Measurements from ENCODE around the gene GAS6.

Gene GAS6

DNA sequence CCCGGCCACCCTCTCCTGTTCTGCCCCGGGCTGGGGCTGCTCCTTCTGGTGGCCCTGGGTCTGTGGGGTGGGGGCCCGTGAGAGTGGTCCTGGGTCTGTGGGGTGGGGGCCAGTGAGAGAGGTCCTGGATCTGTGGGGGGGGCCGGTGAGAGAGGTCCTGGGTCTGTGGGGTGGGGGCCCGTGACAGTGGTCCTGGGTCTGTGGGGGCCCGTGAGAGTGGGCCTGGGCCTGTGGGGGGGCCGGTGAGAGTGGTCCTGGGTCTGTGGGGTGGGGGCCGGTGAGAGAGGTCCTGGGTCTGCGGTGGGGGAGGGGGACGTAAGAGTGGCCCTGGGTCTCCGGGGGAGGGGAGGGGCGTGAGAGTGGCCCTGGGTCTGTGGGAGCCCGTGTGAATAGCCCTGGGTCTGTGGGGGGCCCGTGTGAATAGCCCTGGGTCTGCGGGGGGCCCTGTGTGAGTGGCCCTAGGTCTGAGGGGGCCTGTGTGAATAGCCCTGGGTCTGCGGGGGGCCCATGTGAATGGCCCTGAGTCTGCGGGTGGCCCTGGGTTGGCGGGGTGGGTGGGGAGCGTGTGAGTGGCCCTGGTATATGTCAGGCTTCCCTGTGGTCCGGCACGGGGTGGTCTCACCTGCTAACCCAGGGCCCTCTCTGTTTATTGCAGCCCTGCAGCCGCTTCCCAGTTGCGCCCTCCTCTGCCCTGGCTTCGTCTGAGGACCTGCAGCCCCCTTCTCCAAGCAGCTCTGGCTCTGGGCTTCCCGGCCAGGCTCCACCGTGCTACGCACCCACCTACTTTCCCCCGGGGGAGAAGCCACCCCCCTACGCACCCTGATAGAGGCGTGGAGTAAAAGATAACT lies 52.6 kb downstream of the GAS6 start:
- Histone ChIP-seq H3K9me3 (ENCODE audit: control insufficient read depth in 2 of 2, low read length in 2 of 2) (peaks cover 0 to 16% of the 10 kb centered on the region in 2 donors), H3K4me3 (ENCODE audit: low read length in 2 of 2) (no peak overlapping the region), H3K27ac (ENCODE audit: low read length) (no peak overlapping the region)

DNA sequence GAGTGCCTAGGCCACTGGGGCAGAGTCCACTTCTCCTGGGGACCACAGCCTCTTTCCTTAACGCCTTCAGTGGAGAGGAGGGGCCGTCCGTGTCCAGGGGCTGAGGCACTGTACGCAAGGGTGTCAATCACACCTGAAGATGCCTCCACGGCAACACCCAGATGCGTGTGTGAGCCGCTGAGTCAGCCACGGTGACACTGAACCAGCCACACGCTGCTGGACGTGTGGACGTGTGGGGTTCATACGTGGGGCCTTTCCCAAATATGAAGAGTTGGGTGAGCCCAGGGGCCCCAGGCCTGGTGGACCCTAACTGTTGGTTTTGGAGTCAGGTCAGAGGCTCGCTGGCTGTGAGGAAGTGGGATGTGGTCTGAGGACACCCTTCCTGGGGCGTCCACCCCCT lies 53.2 kb downstream of the GAS6 start:
- peaks cover 0 to 16% of the 10 kb centered on the region in 2 donors for H3K9me3 ChIP-seq (ENCODE audit: control insufficient read depth in 2 of 2, low read length in 2 of 2)
- H3K9ac ChIP-seq (ENCODE audit: low read length in 2 of 2), result no peak overlapping the region
- H3K27me3 ChIP-seq (ENCODE audit: control insufficient read depth in 1 of 2, insufficient read depth in 2 of 2, low read length in 2 of 2), result peaks cover 0 to 2% of the 10 kb centered on the region in 2 donors
- no peak overlapping the region for H3K27ac ChIP-seq (ENCODE audit: low read length)
- no peaks in the 10 kb centered on the region for H3K36me3 ChIP-seq (ENCODE audit: control insufficient read depth in 2 of 2, insufficient read depth in 2 of 2, low read length in 2 of 2)
- no peak overlapping the region for H3K4me3 ChIP-seq (ENCODE audit: low read length in 2 of 2)
- H3K4me1 ChIP-seq (ENCODE audit: control insufficient read depth, insufficient read depth, low read length), result peaks cover 2% of the 10 kb centered on the region

More for the DNA sequence above, 52.6 kb downstream of the GAS6 start:
- peaks cover 8% of the 10 kb centered on the region for H3K4me1 ChIP-seq (ENCODE audit: control insufficient read depth, insufficient read depth, low read length)
- no peak overlapping the region for H3K9ac ChIP-seq (ENCODE audit: low read length in 2 of 2)
- peaks cover 0 to 2% of the 10 kb centered on the region in 2 donors for H3K27me3 ChIP-seq (ENCODE audit: control insufficient read depth in 1 of 2, insufficient read depth in 2 of 2, low read length in 2 of 2)
- no peaks in the 10 kb centered on the region for H3K36me3 ChIP-seq (ENCODE audit: control insufficient read depth in 2 of 2, insufficient read depth in 2 of 2, low read length in 2 of 2)

DNA sequence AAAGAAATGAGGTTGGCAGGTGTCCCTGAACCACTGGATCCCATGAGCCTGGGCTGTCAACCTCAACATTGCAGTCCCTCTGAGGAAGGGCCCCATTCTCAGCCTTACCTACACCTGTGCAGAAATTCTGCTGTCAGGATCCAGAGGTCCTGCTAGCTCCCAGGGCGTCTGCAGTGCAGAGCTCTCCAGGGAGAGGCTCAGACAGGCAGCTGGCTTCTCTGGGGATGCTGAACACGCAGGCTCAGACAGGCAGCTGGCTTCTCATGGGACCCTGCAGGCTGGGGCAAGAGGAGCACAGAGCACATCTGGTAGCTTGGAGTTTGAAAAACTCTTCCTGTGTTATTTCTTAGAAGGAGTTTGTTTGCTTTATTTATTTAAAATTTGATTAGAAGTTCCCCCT lies 53.9 kb downstream of the GAS6 start:
- Histone ChIP-seq H3K27ac (ENCODE audit: low read length) (no peak overlapping the region), H3K4me3 (ENCODE audit: low read length in 2 of 2) (no peak overlapping the region), H3K36me3 (ENCODE audit: control insufficient read depth in 2 of 2, insufficient read depth in 2 of 2, low read length in 2 of 2) (no peaks in the 10 kb centered on the region), H3K9ac (ENCODE audit: low read length in 2 of 2) (no peak overlapping the region), H3K9me3 (ENCODE audit: control insufficient read depth in 2 of 2, low read length in 2 of 2) (peaks cover 0 to 16% of the 10 kb centered on the region in 2 donors), H3K4me1 (ENCODE audit: control insufficient read depth, insufficient read depth, low read length) (no peaks in the 10 kb centered on the region), H3K27me3 (ENCODE audit: control insufficient read depth in 1 of 2, insufficient read depth in 2 of 2, low read length in 2 of 2) (peaks cover 0 to 2% of the 10 kb centered on the region in 2 donors)

DNA sequence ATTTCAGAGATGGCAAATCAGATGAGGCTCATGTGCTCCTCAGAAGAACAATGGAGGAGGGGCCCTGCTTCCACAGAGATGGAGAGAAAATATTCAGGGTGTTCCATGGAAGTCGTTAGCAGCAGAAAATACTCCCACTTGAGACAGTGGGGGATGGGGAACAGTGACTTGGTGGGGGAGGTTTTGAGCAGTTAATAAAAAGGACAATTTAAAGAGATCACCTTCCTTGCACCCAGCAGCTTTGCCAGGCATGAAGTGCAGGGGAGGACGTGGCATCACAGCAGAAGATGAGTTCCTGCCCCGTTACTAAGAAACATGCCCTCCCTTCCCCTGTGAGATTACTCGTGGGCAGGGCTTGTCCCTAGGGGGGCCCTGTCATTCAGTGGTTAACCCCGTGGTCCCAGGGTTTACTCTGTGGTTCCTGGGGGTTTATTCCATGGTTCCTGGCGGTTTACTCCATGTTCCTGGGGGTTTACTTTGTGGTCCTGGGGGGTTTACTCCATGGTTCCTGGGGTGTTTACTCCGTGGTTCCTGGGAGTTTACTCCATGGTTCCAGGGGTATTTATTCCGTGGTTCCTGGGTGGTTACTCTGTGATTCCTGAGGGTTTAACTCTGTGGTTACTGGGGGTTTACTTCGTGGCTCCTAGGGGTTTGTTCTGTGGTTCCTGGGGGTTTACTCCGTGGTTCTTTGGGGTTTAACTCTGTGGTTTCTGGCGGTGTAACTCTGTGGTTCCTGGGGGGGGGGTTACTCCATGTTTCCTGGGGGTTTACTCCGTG lies 55.6 kb downstream of the GAS6 start:
- Histone ChIP-seq H3K36me3 (ENCODE audit: control insufficient read depth in 2 of 2, insufficient read depth in 2 of 2, low read length in 2 of 2) (no peaks in the 10 kb centered on the region), H3K4me1 (ENCODE audit: control insufficient read depth, insufficient read depth, low read length) (no peaks in the 10 kb centered on the region), H3K4me3 (ENCODE audit: low read length in 2 of 2) (no peak overlapping the region), H3K27ac (ENCODE audit: low read length) (no peak overlapping the region), H3K9ac (ENCODE audit: low read length in 2 of 2) (no peak overlapping the region), H3K27me3 (ENCODE audit: control insufficient read depth in 1 of 2, insufficient read depth in 2 of 2, low read length in 2 of 2) (peaks cover 0 to 2% of the 10 kb centered on the region in 2 donors), H3K9me3 (ENCODE audit: control insufficient read depth in 2 of 2, low read length in 2 of 2) (peaks cover 0 to 16% of the 10 kb centered on the region in 2 donors)

DNA sequence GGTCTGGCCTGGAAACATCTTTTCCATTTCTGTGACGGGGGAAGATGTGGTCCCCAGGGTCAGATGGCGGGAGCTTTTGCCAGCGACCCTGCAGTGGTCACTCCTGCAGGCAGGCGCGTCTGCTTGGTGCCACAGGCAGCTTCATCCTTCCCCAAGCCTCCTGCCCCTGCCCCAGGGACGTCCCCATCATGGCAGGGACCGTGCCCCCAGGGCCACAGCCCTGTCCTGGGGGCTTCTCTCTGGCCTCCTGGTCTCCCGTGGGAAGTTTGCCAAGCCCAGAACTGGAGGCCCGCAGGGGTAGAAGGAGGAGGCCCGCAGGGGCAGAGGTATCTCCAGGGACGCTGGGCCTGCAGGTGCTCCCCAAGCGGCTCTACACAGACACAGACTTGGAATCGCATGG lies 57.4 kb downstream of the GAS6 start:
- Histone ChIP-seq H3K4me3 (ENCODE audit: low read length in 2 of 2) (no peak overlapping the region), H3K27ac (ENCODE audit: low read length) (no peak overlapping the region), H3K9me3 (ENCODE audit: control insufficient read depth in 2 of 2, low read length in 2 of 2) (peaks cover 0 to 16% of the 10 kb centered on the region in 2 donors), H3K36me3 (ENCODE audit: control insufficient read depth in 2 of 2, insufficient read depth in 2 of 2, low read length in 2 of 2) (no peaks in the 10 kb centered on the region), H3K4me1 (ENCODE audit: control insufficient read depth, insufficient read depth, low read length) (no peaks in the 10 kb centered on the region), H3K9ac (ENCODE audit: low read length in 2 of 2) (no peak overlapping the region), H3K27me3 (ENCODE audit: control insufficient read depth in 1 of 2, insufficient read depth in 2 of 2, low read length in 2 of 2) (peaks cover 0 to 2% of the 10 kb centered on the region in 2 donors)

DNA sequence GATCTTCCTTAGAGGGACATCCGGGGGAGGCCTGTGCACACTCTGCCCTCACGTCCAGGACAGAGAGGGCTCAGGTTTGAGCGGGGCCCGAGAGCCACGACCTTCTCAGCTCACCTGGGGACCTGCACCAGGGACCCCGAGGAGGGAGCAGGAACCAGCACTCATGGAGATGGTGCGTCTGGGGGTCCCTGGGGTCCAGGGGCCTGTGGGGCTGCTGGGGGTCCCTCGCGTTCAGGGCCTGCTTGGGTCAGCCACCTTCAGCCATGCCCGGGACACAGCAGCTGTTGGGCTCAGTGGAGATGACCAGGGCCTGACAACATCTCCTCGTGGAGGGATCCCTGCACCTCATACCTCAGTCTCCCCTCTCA lies 57.8 kb downstream of the GAS6 start:
- Histone ChIP-seq H3K36me3 (ENCODE audit: control insufficient read depth in 2 of 2, insufficient read depth in 2 of 2, low read length in 2 of 2) (no peaks in the 10 kb centered on the region), H3K27ac (ENCODE audit: low read length) (no peak overlapping the region), H3K27me3 (ENCODE audit: control insufficient read depth in 1 of 2, insufficient read depth in 2 of 2, low read length in 2 of 2) (peaks cover 0 to 2% of the 10 kb centered on the region in 2 donors), H3K4me3 (ENCODE audit: low read length in 2 of 2) (no peak overlapping the region), H3K4me1 (ENCODE audit: control insufficient read depth, insufficient read depth, low read length) (no peaks in the 10 kb centered on the region), H3K9me3 (ENCODE audit: control insufficient read depth in 2 of 2, low read length in 2 of 2) (peaks cover 0 to 16% of the 10 kb centered on the region in 2 donors), H3K9ac (ENCODE audit: low read length in 2 of 2) (no peak overlapping the region)

DNA sequence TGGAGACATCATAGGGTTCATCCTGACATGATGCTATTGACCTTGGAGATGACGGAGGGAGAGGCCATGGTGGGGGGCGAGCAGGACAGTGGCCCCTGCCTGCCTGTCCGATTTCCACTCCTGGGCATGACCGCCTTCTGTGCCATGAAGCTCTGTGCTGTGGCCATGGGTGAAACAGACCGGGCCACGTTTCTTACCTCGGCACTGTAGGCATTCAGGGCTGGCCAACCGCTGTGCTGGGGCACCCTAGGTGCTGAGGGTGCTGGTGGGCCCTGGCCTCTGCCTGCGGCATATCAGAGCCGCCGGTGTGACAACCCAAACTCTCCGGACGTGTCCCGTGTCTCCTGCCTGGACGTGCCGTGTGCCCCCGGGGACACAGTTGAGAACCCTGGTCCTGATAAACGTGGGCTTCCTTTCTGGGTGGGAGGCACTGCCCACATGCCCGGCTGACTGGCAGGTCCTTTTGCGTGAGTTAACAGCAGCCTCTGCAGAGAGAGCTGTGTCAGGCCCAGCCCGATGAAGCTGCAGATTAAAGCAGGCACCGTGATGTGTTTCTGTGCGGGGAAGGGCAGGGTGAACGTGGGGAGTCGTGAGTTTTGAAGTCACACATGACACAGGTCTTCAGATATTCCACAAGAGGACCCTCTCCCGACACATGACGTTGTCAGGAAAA lies 58.3 kb downstream of the GAS6 start:
- H3K27me3 ChIP-seq (ENCODE audit: control insufficient read depth in 1 of 2, insufficient read depth in 2 of 2, low read length in 2 of 2), result peaks cover 0 to 2% of the 10 kb centered on the region in 2 donors
- H3K4me1 ChIP-seq (ENCODE audit: control insufficient read depth, insufficient read depth, low read length), result no peaks in the 10 kb centered on the region
- peaks cover 0 to 16% of the 10 kb centered on the region in 2 donors for H3K9me3 ChIP-seq (ENCODE audit: control insufficient read depth in 2 of 2, low read length in 2 of 2)
- no peak overlapping the region for H3K9ac ChIP-seq (ENCODE audit: low read length in 2 of 2)
- H3K27ac ChIP-seq (ENCODE audit: low read length), result no peak overlapping the region
- H3K36me3 ChIP-seq (ENCODE audit: control insufficient read depth in 2 of 2, insufficient read depth in 2 of 2, low read length in 2 of 2), result no peaks in the 10 kb centered on the region
- no peak overlapping the region for H3K4me3 ChIP-seq (ENCODE audit: low read length in 2 of 2)

DNA sequence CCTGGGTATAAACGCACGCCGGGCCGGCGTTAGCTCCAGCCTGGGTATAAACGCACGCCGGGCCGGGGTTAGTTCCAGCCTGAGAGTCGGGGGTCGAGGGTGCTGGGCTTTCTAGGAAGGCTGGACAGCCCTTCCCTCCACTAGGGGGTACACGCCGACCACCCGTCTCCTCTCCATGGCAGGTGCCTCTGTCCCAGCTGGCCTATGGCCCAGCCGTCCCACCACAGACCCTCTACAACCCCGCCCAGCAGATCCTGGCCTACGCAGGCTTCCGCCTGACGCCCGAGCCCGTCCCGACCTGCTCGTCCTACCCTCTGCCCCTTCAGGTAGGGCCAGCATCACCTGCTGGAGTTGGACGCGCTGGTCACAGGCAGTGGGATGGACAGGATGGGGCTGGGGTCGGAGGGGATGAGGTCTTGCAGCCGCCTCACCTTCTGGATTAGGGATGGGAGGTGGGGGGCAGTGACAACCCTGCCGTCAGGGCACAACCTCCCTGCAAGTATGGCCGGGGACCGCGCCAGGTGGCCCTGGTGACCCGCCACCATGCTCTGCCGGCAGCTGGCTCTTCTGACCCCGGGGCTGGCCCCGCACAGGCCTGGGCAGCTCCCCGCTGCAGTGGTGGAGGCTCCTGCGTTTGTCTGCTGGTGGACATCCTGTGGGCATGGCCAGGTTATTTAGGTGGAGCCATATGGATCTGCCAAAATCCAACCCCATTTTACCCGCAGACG lies 59.0 kb downstream of the GAS6 start:
- H3K9ac ChIP-seq (ENCODE audit: low read length in 2 of 2), result no peak overlapping the region
- peaks cover 0 to 2% of the 10 kb centered on the region in 2 donors for H3K27me3 ChIP-seq (ENCODE audit: control insufficient read depth in 1 of 2, insufficient read depth in 2 of 2, low read length in 2 of 2)
- H3K36me3 ChIP-seq (ENCODE audit: control insufficient read depth in 2 of 2, insufficient read depth in 2 of 2, low read length in 2 of 2), result no peaks in the 10 kb centered on the region
- H3K4me1 ChIP-seq (ENCODE audit: control insufficient read depth, insufficient read depth, low read length), result no peaks in the 10 kb centered on the region
- no peak overlapping the region for H3K27ac ChIP-seq (ENCODE audit: low read length)
- no peak overlapping the region for H3K4me3 ChIP-seq (ENCODE audit: low read length in 2 of 2)
- peaks cover 0 to 16% of the 10 kb centered on the region in 2 donors for H3K9me3 ChIP-seq (ENCODE audit: control insufficient read depth in 2 of 2, low read length in 2 of 2)

DNA sequence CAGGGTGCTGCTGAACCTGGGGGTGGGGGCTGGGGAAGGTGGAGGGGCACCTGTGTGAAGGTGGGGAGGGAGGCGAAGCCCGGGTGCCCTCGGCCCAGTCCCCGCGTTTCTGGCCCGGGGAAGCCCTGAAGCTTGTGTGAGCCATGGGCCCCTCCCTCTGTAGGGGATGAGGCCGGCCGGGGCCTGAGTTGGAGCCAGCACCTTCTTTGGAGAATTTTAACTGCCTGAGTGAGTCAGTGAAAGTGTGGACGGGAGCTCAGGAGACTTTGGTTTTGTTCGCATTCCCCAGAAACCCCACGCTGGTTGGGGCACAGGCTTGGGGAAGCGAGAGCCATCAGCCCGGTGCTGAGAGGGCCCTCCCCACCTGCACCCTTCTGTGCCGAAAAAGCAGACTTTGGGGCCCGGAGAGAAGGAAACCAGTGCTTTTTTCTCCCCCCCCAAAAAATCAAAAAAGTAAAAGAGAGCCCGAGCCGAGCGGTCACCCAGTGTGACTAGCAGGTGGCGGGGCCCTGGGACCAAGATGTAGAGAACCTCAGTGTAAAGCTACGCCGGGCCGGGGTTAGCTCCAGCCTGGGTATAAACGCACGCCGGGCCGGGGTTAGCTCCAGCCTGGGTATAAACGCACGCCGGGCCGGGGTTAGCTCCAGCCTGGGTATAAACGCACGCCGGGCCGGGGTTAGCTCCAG lies 59.7 kb downstream of the GAS6 start:
- H3K4me1 ChIP-seq (ENCODE audit: control insufficient read depth, insufficient read depth, low read length), result no peaks in the 10 kb centered on the region
- no peak overlapping the region for H3K4me3 ChIP-seq (ENCODE audit: low read length in 2 of 2)
- no peak overlapping the region for H3K9ac ChIP-seq (ENCODE audit: low read length in 2 of 2)
- H3K9me3 ChIP-seq (ENCODE audit: control insufficient read depth in 2 of 2, low read length in 2 of 2), result peaks cover 0 to 12% of the 10 kb centered on the region in 2 donors
- peaks cover 0 to 2% of the 10 kb centered on the region in 2 donors for H3K27me3 ChIP-seq (ENCODE audit: control insufficient read depth in 1 of 2, insufficient read depth in 2 of 2, low read length in 2 of 2)
- H3K27ac ChIP-seq (ENCODE audit: low read length), result no peak overlapping the region
- no peaks in the 10 kb centered on the region for H3K36me3 ChIP-seq (ENCODE audit: control insufficient read depth in 2 of 2, insufficient read depth in 2 of 2, low read length in 2 of 2)
